ENCODE results near the gene KSR2. TPM values are rescaled to one million over a fixed set of nuclear protein-coding genes. Genes with fewer than 3 reads are reported as not detected.

The KSR2 gene
- total RNA-seq, 4 donors from 2014 or later = 1.2 to 11.0 (median 2.2) TPM

DNA sequence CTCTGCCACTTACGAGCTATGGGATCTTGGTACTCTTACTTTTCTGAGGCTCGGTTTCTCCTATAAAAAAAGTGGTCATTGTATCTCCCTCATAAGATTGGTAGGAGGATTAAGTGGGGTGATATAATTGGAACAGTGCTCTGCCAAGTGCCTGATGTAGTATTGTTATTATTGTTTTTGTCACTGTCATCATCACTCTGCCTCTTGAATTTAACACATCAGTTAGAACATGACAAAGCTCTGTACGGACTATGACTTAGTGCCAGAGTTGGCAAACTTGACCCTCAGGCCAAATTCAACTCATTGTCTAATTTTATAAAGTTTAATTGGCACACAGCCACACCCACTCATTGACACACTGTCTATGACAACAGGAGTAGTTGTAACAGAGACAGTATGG, 378.4 kb downstream of the KSR2 start:
- H3K4me1 ChIP-seq = no peaks in the 10 kb centered on the region
- intact Hi-C loops (cut with DNase I) = loop anchor here (10.0 kb wide), 1 partner anchor 244 kb away; no protein-coding TSS in a partner anchor
- no peak overlapping the region for H3K4me3 ChIP-seq (replicated peaks in 1 of 3)
- TF ChIP-seq, protein P1, sequence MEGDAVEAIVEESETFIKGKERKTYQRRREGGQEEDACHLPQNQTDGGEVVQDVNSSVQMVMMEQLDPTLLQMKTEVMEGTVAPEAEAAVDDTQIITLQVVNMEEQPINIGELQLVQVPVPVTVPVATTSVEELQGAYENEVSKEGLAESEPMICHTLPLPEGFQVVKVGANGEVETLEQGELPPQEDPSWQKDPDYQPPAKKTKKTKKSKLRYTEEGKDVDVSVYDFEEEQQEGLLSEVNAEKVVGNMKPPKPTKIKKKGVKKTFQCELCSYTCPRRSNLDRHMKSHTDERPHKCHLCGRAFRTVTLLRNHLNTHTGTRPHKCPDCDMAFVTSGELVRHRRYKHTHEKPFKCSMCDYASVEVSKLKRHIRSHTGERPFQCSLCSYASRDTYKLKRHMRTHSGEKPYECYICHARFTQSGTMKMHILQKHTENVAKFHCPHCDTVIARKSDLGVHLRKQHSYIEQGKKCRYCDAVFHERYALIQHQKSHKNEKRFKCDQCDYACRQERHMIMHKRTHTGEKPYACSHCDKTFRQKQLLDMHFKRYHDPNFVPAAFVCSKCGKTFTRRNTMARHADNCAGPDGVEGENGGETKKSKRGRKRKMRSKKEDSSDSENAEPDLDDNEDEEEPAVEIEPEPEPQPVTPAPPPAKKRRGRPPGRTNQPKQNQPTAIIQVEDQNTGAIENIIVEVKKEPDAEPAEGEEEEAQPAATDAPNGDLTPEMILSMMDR (IDR thresholded peaks at IDR 0.05) = no peak
- no peak for TF ChIP-seq POLR2A (IDR thresholded peaks at IDR 0.05)
- no peaks in the 10 kb centered on the region for H3K9me3 ChIP-seq
- no peaks in the 10 kb centered on the region for H3K36me3 ChIP-seq
- 91 to 94% methylated on average over 3 of the region's 3 CpGs for WGBS, 2 donors
- no peaks in the 10 kb centered on the region for H3K27me3 ChIP-seq
- H3K27ac ChIP-seq = no peak overlapping the region
- DNase-seq = no peak

DNA sequence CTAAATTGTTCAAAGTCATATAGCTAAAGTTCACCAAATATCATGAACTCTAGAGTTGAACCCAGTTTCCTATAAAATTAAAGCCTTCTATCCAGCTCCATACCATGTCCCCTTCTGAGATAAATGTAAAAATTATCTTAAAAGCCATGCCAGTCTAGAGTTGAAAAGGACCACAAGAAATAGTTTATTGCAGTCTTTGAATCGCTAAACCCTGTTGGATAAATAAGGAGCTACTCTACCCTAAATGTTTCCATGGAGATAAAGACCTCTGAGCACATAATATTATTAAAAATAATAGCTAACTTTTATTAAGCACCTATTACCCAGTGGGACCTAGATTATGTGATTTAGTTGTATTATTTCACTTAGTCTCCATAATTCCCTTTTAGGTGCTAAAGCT, 379.8 kb downstream of the KSR2 start:
- TF ChIP-seq, protein P1 (IDR thresholded peaks at IDR 0.05) = no peak
- TF ChIP-seq POLR2A (IDR thresholded peaks at IDR 0.05) = no peak
- intact Hi-C loops (cut with DNase I) = loop anchor here (2.0 kb wide), 1 partner anchor 222 kb away; no protein-coding TSS in a partner anchor
- DNase-seq = no peak
- H3K4me3 ChIP-seq (replicated peaks in 1 of 3) = no peak overlapping the region
- H3K9me3 ChIP-seq = no peaks in the 10 kb centered on the region
- H3K36me3 ChIP-seq = no peaks in the 10 kb centered on the region
- no peaks in the 10 kb centered on the region for H3K27me3 ChIP-seq
- WGBS, 2 donors = 91 to 95% methylated on average over 1 of the region's 1 CpG
- no peaks in the 10 kb centered on the region for H3K4me1 ChIP-seq
- H3K27ac ChIP-seq = no peak overlapping the region

DNA sequence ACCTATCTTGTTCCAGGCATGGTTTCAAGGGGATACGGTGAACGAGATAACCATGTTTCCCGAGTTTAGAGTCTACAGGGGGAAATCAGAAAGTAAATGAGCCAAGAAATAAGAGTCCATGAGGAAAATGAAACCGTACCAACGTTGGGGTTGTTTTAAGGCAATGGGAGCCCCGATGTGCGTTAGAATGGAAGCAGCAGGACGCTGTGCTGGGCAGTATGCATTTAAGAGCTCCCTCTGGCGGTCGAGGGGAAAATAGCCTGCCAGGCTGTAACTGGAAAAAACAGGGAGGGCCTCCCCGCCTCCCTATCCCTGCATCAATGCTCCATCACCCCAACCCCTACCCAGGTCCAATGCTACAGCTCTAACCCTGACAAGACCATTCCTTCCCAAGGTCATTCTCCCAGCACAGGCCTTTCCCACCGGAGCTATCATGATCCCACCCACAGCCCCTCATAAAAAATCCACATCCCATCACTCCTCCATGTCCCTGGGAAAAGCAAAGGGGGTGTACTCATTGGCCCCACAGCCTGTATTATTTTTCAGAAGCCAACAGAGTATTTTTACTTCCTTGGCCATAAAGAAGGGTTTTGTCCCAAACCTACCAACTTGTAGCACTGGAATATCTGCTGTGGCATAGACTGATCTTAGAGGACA, 381.0 kb downstream of the KSR2 start:
- intact Hi-C loops (cut with DNase I) = loop anchor here (2.0 kb wide), 1 partner anchor 221 kb away; no protein-coding TSS in a partner anchor
- peak; percentile 65 to 66 for DNase-seq

DNA sequence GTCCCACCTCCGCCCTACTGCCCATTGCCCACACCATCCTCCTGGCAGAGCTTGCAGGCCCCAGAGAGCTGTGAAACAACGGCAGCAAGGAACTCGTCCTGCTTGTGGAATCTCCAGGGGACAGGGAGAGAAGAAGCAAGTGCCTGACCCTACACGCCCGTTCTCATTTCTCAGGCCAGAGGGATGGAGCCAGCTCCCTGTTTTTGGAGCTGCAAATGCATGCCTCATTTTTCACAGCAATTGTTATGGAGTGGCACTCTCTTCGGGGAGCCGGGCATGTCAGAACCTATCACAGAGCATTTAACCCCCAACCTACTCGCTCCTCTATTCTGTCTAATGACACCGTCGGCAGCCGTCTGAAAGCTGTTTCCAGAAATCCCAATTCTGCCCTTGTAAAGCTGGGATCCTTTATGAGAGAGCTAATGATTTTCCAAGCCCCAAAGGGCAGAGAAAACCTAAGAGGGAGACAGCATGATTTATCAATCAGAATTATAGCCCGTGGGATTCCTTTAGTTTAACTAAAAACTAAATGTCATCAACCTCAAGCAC, 385.0 kb downstream of the KSR2 start:
- H3K9me3 ChIP-seq = no peaks in the 10 kb centered on the region
- no peak overlapping the region for H3K4me3 ChIP-seq (replicated peaks in 1 of 3)
- 60 to 65% methylated on average over 11 to 12 of the region's 12 CpGs for WGBS, 2 donors
- no peak overlapping the region for H3K27ac ChIP-seq
- no peaks in the 10 kb centered on the region for H3K36me3 ChIP-seq
- intact Hi-C loops (cut with DNase I) = no loop called here
- TF ChIP-seq POLR2A (IDR thresholded peaks at IDR 0.05) = no peak
- TF ChIP-seq, protein P1 (IDR thresholded peaks at IDR 0.05) = no peak
- H3K4me1 ChIP-seq = peaks cover 5 to 31% of the 10 kb centered on the region in 2 donors
- no peak for DNase-seq
- H3K27me3 ChIP-seq = no peaks in the 10 kb centered on the region

More for the DNA sequence above, 381.0 kb downstream of the KSR2 start:
- H3K27me3 ChIP-seq = no peaks in the 10 kb centered on the region
- WGBS, 2 donors = 18 to 21% methylated on average over 12 of the region's 12 CpGs
- H3K27ac ChIP-seq = no peak overlapping the region
- no peaks in the 10 kb centered on the region for H3K36me3 ChIP-seq
- peaks cover 0 to under 1% of the 10 kb centered on the region in 2 donors for H3K4me1 ChIP-seq
- no peaks in the 10 kb centered on the region for H3K9me3 ChIP-seq
- TF ChIP-seq, protein P1 (IDR thresholded peaks at IDR 0.05) = peak; percentile 75 to 93 (median 82)
- no peak for TF ChIP-seq POLR2A (IDR thresholded peaks at IDR 0.05)
- H3K4me3 ChIP-seq (replicated peaks in 1 of 3) = no peak overlapping the region

DNA sequence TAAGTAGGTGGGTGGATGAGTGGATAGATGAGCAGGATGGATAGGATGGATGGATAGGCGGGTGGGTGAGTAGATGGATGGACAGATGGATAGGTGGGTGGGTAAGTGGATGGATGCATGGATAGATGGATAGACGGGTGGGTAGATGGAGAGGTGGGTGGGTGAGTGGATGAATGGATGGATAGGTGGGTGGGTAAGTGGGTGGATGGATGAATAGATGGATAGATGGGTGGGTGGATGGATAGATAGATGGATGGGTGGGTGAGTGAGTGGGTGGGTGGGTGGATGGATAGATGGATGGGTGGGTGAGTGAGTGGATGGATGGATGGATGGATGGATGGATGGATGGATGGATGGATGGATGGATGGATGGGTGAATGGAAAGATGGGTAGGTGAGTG, 385.7 kb downstream of the KSR2 start:
- WGBS, 2 donors = 89 to 93% methylated on average over 2 of the region's 2 CpGs
- Histone ChIP-seq H3K27me3 (no peaks in the 10 kb centered on the region), H3K9me3 (no peaks in the 10 kb centered on the region), H3K36me3 (no peaks in the 10 kb centered on the region), H3K27ac (no peak overlapping the region), H3K4me1 (peaks cover 5 to 31% of the 10 kb centered on the region in 2 donors), H3K4me3 (replicated peaks in 1 of 3) (no peak overlapping the region)
- DNase-seq = no peak
- no peak for TF ChIP-seq POLR2A (IDR thresholded peaks at IDR 0.05)
- TF ChIP-seq, protein P1 (IDR thresholded peaks at IDR 0.05) = no peak
- intact Hi-C loops (cut with DNase I) = no loop called here
